ENCODE results near the gene TUNAR.
"Not testable (repeated sequence)": the region's sequence is repeated elsewhere in the genome, so short reads cannot be mapped to it uniquely, and the experiment has no call there.

GRCh38 chr14:95968048-95968447, 91.4 kb downstream of the TUNAR start:
- TF ChIP-seq CTCF, POLR2A (IDR thresholded peaks at IDR 0.05): not testable (repeated sequence)
